HG02759 (cell line): Measurements from ENCODE around the gene BIRC5.
"Not testable (repeated sequence)": the region's sequence is repeated elsewhere in the genome, so short reads cannot be mapped to it uniquely, and the experiment has no call there.

ENCODE experiments used
- ATAC-seq: cut with Tn5 transposase; IDR thresholded peaks from one replicate; pipeline ENCODE4 v1.9.1; 2021; ENCODE audit warnings: mild to moderate bottlenecking, moderate library complexity; ENCODE audit not compliant: unreplicated experiment

BIRC5 gene

GRCh38 chr17:78238823-78239488 lies 24.9 kb downstream of the BIRC5 start:
- ATAC-seq = no peak

GRCh38 chr17:78239489-78239931 lies 25.5 kb downstream of the BIRC5 start:
- ATAC-seq = no peak

GRCh38 chr17:78240012-78240655 lies 26.1 kb downstream of the BIRC5 start:
- no peak for ATAC-seq

GRCh38 chr17:78240839-78241238 lies 26.8 kb downstream of the BIRC5 start:
- ATAC-seq = no peak

- no peak for ATAC-seq
Measured at GRCh38 chr17:78241277-78242023, 27.4 kb downstream of the BIRC5 start.

GRCh38 chr17:78242024-78242742 lies 28.1 kb downstream of the BIRC5 start:
- no peak for ATAC-seq

GRCh38 chr17:78247304-78247703 lies 33.3 kb downstream of the BIRC5 start:
- no peak for ATAC-seq

GRCh38 chr17:78248051-78248914 lies 34.2 kb downstream of the BIRC5 start:
- ATAC-seq = no peak

GRCh38 chr17:78249074-78249817 lies 35.2 kb downstream of the BIRC5 start:
- ATAC-seq = no peak

GRCh38 chr17:78249818-78250806 lies 36.1 kb downstream of the BIRC5 start:
- ATAC-seq = no peak

- ATAC-seq = peak; percentile 63
Measured at GRCh38 chr17:78250891-78251772, 37.1 kb downstream of the BIRC5 start.

- ATAC-seq = no peak
Measured at GRCh38 chr17:78251773-78252103, 37.7 kb downstream of the BIRC5 start.

- ATAC-seq = no peak
Measured at GRCh38 chr17:78252111-78252634, 38.1 kb downstream of the BIRC5 start.

GRCh38 chr17:78252701-78253635 lies 38.9 kb downstream of the BIRC5 start:
- no peak for ATAC-seq

GRCh38 chr17:78253636-78253945 lies 39.5 kb downstream of the BIRC5 start:
- not testable (repeated sequence) for ATAC-seq

GRCh38 chr17:78253946-78254672 lies 40.1 kb downstream of the BIRC5 start:
- peak; percentile 64 for ATAC-seq
